Activated naive CD4-positive, alpha-beta T cell treated with anti-CD3 and anti-CD28 coated beads for 36 hours (primary cell): ENCODE data around the gene REV3L. TPM values are rescaled to one million over a fixed set of nuclear protein-coding genes. Genes with fewer than 3 reads are reported as not detected.

Experiments
- CTCF ChIA-PET: fragments of 350-600 bp; sonication (Branson Sonifier 250); formaldehyde crosslinking; loops from one replicate; lab custom pipeline; 2021; ENCODE audit warnings: antibody characterized with exemption; lab: Charles Lee
- DNase-seq: peaks from one replicate; pipeline ENCODE4 v3.0.0-alpha.2; 2020
- H3K27ac Mint-ChIP-seq: one replicate; pipeline ENCODE4 v1.8.0; 2021; ENCODE audit warnings: mild to moderate bottlenecking, mixed read lengths
- H3K27me3 Mint-ChIP-seq: one replicate; pipeline ENCODE4 v1.8.0; 2021; ENCODE audit warnings: low read depth, mixed read lengths
- H3K36me3 Mint-ChIP-seq: one replicate; pipeline ENCODE4 v1.8.0; 2021; ENCODE audit warnings: low read depth, mixed read lengths
- H3K4me1 Mint-ChIP-seq: one replicate; pipeline ENCODE4 v1.8.0; 2021; ENCODE audit warnings: low read depth, mixed read lengths
- H3K4me3 Mint-ChIP-seq: one replicate; pipeline ENCODE4 v1.8.0; 2021; ENCODE audit warnings: mild to moderate bottlenecking, moderate library complexity, mixed read lengths
- H3K9me3 Mint-ChIP-seq: one replicate; pipeline ENCODE4 v1.8.0; 2021; ENCODE audit warnings: mixed read lengths
- intact Hi-C: fragments of 100-400 bp; cut with micrococcal nuclease; formaldehyde crosslinking; loops from one replicate; pipeline ENCODE4 v1.15.1; 2023
- total RNA-seq, 2 experiments: library from RNA; stranded (reverse); gene quantifications; one replicate each; pipeline ENCODE4 v1.2.3, GENCODE V29; 2021

REV3L gene, protein sequence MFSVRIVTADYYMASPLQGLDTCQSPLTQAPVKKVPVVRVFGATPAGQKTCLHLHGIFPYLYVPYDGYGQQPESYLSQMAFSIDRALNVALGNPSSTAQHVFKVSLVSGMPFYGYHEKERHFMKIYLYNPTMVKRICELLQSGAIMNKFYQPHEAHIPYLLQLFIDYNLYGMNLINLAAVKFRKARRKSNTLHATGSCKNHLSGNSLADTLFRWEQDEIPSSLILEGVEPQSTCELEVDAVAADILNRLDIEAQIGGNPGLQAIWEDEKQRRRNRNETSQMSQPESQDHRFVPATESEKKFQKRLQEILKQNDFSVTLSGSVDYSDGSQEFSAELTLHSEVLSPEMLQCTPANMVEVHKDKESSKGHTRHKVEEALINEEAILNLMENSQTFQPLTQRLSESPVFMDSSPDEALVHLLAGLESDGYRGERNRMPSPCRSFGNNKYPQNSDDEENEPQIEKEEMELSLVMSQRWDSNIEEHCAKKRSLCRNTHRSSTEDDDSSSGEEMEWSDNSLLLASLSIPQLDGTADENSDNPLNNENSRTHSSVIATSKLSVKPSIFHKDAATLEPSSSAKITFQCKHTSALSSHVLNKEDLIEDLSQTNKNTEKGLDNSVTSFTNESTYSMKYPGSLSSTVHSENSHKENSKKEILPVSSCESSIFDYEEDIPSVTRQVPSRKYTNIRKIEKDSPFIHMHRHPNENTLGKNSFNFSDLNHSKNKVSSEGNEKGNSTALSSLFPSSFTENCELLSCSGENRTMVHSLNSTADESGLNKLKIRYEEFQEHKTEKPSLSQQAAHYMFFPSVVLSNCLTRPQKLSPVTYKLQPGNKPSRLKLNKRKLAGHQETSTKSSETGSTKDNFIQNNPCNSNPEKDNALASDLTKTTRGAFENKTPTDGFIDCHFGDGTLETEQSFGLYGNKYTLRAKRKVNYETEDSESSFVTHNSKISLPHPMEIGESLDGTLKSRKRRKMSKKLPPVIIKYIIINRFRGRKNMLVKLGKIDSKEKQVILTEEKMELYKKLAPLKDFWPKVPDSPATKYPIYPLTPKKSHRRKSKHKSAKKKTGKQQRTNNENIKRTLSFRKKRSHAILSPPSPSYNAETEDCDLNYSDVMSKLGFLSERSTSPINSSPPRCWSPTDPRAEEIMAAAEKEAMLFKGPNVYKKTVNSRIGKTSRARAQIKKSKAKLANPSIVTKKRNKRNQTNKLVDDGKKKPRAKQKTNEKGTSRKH (N-terminal part only)
- total RNA-seq, result 10 to 100 TPM; 11.9 to 16.0 TPM

DNA sequence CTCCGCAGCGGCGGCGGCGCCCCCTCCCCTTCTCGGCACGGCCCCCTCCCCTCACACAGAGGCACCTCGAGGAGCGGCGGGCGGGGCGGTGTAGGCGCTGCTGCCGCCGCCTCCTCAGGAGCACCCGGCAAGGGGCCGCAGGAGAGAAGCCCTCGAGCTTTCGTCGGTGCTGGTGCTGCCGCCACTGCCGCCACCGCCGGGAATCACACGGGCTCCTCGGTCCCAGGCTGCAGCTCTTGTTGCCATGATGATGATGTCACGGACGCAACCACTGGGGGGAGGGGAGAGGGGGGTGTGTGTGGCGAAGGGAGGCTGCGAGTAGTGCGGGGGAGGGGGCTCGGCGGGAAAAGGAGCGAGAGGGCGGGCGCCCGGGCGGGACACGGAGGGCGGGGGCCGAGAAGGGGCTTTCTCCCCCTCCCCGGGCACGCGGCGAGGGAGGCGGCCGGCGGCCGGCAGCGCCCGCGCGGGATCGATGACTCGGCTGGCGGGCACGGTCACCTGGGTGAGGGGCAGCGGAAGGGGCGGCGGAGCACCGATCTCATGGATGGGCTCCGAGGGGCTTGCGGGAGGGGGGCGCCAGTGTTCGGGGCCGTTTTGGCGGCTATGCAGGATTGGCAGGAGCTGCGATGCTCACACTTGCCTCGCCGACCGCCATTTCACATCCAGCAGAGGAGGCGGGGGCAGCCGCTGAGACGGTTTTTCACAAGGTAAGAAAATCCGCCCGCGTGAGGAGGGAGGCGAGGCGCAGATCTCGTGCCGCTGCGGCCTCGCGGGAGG is at the start of gene REV3L:
REV3L (minus strand) TSS at position 260 of the 777 bp plus-strand sequence. CDS start 330 bp downstream, outside the sequence.
- Mint-ChIP-seq H3K27me3 (no peaks in the 10 kb centered on the region), H3K9me3 (no peaks in the 10 kb centered on the region), H3K4me1 (peaks cover 44% of the 10 kb centered on the region), H3K4me3 (peak within 1 kb of the TSS; percentile 97), H3K36me3 (peaks cover 20% of the 10 kb centered on the region), H3K27ac (peak within 1 kb of the TSS; percentile 99)
- peak; percentile 96 for DNase-seq
- intact Hi-C loops, result loop anchor here (1.0 to 10.0 kb wide), 12 partner anchors 83 to 608 kb away; partner anchors contain the start of genes AMD1, FAM229B, FYN and GTF3C6
- CTCF ChIA-PET, result interaction anchor here (0.6 to 2.4 kb wide), 2 partner anchors 50 to 224 kb away, joined by 3 to 8 read pairs; a partner anchor contains a TSS

DNA sequence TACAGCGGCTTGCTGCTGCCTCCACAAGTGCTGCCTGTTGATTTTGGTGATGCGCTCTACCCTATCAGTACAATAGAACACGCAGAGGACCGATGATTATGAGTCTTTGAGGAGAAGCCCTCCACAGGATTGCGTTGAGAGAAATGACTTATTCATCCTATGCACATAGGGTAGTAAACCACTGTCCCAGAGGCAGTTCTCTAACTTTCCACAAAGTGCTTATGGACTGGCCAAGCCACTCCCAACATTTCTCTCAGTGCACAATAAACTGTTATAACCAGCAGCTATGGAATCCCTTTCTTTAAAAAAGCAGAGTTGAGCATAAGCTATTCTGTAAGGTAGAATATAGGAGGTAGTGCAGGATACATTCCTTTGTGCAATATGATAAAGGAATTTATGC is 48.2 kb upstream of the REV3L start:
- peaks cover 25% of the 10 kb centered on the region for H3K4me1 Mint-ChIP-seq
- no peak for DNase-seq
- peaks cover 2% of the 10 kb centered on the region for H3K36me3 Mint-ChIP-seq
- no peaks in the 10 kb centered on the region for H3K27me3 Mint-ChIP-seq
- intact Hi-C loops, result loop anchor here (5.0 kb wide), 1 partner anchor 654 kb away; no protein-coding TSS in a partner anchor
- no peaks in the 10 kb centered on the region for H3K9me3 Mint-ChIP-seq
- H3K27ac Mint-ChIP-seq, result no peak overlapping the region
- CTCF ChIA-PET, result interaction anchor here (1.0 kb wide), 1 partner anchor 20 kb away, joined by 3 read pairs; no protein-coding TSS in a partner anchor
- no peak overlapping the region for H3K4me3 Mint-ChIP-seq

DNA sequence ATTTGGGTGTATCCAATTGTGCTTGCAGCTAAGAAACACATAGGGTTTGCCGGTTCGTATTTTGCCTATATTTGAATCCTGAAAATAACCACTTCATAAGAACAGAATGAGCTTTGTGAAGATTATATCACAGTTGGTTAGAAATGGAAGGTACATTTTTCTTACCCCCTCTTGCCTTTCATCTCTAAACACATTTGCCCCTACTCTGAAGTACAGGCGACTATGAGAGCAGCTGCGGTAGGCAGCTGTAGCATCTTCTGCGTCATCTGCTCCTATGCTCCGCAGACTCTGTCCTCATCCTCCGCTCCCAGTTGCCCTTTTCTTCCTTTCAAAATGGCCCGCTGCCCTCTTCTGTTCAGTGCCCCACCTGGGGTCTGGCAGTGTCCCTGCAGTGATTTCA is 47.6 kb upstream of the REV3L start:
- H3K27me3 Mint-ChIP-seq, result no peaks in the 10 kb centered on the region
- H3K9me3 Mint-ChIP-seq, result no peaks in the 10 kb centered on the region
- intact Hi-C loops, result loop anchor here (5.0 kb wide), 1 partner anchor 653 kb away; no protein-coding TSS in a partner anchor
- no peak overlapping the region for H3K4me3 Mint-ChIP-seq
- H3K36me3 Mint-ChIP-seq, result peaks cover 2% of the 10 kb centered on the region
- H3K27ac Mint-ChIP-seq, result no peak overlapping the region
- DNase-seq, result no peak
- peaks cover 23% of the 10 kb centered on the region for H3K4me1 Mint-ChIP-seq
- CTCF ChIA-PET, result interaction anchor here (1.0 kb wide), 1 partner anchor 20 kb away, joined by 3 read pairs; no protein-coding TSS in a partner anchor

DNA sequence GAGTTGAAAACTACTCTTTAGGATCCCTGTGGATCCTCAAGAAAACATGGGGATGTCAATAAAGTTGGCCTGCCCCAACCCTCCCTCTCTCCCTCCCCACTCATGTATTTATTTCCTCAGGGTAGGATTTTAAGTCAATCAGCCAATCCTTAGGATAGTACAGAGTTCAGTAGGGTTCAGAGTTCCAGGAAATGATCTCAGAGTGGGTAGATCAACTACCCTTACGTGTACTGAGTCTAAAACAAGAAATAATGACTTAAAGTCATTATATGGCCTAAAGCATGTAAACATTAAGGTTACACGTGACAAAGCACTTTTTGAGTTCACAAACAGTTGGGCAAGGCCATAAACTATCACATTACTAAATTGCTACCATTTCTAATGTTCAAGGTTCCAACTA is 47.2 kb upstream of the REV3L start:
- peaks cover 2% of the 10 kb centered on the region for H3K36me3 Mint-ChIP-seq
- H3K9me3 Mint-ChIP-seq, result no peaks in the 10 kb centered on the region
- intact Hi-C loops, result loop anchor here (5.0 kb wide), 1 partner anchor 653 kb away; no protein-coding TSS in a partner anchor
- CTCF ChIA-PET, result interaction anchor here (1.0 kb wide), 1 partner anchor 21 kb away, joined by 3 read pairs; no protein-coding TSS in a partner anchor
- H3K4me1 Mint-ChIP-seq, result peaks cover 23% of the 10 kb centered on the region
- no peak overlapping the region for H3K27ac Mint-ChIP-seq
- H3K27me3 Mint-ChIP-seq, result no peaks in the 10 kb centered on the region
- DNase-seq, result no peak
- H3K4me3 Mint-ChIP-seq, result no peak overlapping the region

DNA sequence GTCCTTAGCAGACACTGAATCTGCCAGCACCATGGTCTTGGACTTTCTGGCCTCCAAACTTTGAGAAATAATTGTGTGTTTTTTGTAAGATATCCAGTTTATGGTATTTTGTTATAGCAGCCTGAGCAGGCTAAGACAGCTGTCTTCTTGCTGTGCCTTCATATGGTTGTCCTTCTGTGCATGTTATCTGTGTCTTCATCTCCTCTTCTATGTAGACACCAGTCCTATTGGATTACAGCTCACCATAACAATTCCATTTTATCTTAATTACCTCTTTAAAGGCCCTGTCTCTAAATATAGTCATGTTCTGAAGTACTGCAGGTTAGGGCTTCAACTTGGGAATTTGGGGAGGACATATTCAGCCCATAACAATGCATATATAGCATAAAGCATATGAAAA is 44.3 kb upstream of the REV3L start:
- CTCF ChIA-PET, result no interaction called here
- intact Hi-C loops, result no loop called here
- no peak for DNase-seq
- peaks cover 2% of the 10 kb centered on the region for H3K36me3 Mint-ChIP-seq
- no peaks in the 10 kb centered on the region for H3K27me3 Mint-ChIP-seq
- H3K4me1 Mint-ChIP-seq, result peaks cover 15% of the 10 kb centered on the region
- H3K9me3 Mint-ChIP-seq, result no peaks in the 10 kb centered on the region
- H3K27ac Mint-ChIP-seq, result no peak overlapping the region
- H3K4me3 Mint-ChIP-seq, result no peak overlapping the region

DNA sequence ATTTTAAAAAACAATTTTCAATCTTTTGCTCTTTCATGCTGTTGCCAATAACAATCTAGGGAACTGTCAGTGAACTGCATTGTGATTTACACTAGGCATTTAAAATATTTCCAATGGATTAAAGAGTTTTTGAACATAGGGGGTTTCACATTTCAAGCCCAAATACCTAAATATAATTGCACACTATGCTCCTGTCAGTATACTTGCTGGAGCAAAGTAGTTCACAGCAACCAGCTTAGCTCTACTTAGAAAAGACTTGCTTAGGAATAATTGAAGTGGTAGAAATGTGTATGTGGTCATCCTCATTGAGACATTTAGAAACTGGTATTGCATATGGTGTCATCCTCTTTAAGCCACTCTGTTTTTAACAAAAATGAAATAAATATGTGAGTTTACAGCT is 41.7 kb upstream of the REV3L start:
- Mint-ChIP-seq H3K4me1 (peaks cover 11% of the 10 kb centered on the region), H3K9me3 (no peaks in the 10 kb centered on the region), H3K36me3 (peaks cover 2% of the 10 kb centered on the region), H3K27ac (no peak overlapping the region), H3K4me3 (no peak overlapping the region), H3K27me3 (no peaks in the 10 kb centered on the region)
- CTCF ChIA-PET, result no interaction called here
- intact Hi-C loops, result no loop called here
- DNase-seq, result no peak

DNA sequence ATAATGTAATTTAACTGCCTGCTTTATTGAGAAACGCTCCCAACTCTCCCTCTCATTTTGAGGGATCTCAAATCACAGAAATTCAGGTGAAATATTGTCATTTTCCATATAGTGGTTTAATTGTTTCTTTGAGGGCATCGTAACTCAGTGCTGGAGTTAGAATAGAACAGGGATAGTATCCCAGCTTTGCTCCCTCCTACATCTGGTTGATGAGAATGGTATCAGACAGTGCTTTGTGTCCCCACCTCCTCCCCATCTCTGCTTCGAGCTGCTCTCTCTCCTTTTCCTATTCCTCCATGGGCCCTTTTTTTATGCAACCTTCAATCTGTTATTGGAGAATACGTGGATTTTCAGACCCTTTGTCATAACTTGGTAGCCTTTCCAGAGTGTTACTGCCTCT is 41.2 kb upstream of the REV3L start:
- H3K4me3 Mint-ChIP-seq, result no peak overlapping the region
- H3K27ac Mint-ChIP-seq, result no peak overlapping the region
- no peak for DNase-seq
- intact Hi-C loops, result no loop called here
- H3K27me3 Mint-ChIP-seq, result no peaks in the 10 kb centered on the region
- H3K9me3 Mint-ChIP-seq, result no peaks in the 10 kb centered on the region
- H3K36me3 Mint-ChIP-seq, result peaks cover 2% of the 10 kb centered on the region
- peaks cover 11% of the 10 kb centered on the region for H3K4me1 Mint-ChIP-seq
- CTCF ChIA-PET, result interaction anchor here (0.7 kb wide), 1 partner anchor 435 kb away, joined by 3 read pairs; no protein-coding TSS in a partner anchor

DNA sequence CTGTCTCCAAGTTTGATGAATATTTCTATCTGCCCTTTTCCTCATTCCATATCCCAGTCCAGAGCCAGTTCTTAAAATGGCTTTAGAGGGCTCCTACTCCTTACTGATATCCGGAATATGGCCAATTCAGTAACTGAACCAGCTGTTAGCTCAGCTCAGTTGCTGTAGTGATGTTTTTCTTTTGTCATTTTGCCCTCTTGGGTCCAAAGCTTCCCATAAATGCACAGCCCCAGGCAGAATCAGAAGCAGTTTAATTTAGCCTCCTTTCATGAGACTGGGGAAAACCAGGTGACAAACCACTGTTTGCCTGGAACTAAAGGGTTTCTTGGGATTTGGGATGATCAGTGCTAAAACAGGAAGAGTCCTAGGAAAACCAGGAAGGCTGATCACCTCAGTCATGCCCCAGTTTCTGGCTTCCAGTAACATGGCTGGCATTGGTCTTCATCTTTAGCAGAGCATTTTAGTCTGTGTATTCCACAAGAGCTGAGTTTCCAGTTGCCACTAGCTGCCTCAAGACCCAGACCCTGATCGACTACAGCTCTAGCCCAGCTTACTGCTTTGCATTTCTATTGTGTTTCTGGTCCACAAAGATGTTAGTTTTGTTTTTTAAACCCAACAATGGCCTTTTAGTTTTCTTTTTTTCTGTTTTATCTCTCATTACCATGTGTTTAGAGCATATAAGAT is 40.6 kb upstream of the REV3L start:
- no peak for DNase-seq
- Mint-ChIP-seq H3K9me3 (no peaks in the 10 kb centered on the region), H3K36me3 (no peaks in the 10 kb centered on the region), H3K4me1 (peaks cover 11% of the 10 kb centered on the region), H3K27me3 (no peaks in the 10 kb centered on the region), H3K4me3 (no peak overlapping the region), H3K27ac (no peak overlapping the region)
- intact Hi-C loops, result no loop called here
- CTCF ChIA-PET, result interaction anchor here (0.7 kb wide), 1 partner anchor 436 kb away, joined by 3 read pairs; no protein-coding TSS in a partner anchor

DNA sequence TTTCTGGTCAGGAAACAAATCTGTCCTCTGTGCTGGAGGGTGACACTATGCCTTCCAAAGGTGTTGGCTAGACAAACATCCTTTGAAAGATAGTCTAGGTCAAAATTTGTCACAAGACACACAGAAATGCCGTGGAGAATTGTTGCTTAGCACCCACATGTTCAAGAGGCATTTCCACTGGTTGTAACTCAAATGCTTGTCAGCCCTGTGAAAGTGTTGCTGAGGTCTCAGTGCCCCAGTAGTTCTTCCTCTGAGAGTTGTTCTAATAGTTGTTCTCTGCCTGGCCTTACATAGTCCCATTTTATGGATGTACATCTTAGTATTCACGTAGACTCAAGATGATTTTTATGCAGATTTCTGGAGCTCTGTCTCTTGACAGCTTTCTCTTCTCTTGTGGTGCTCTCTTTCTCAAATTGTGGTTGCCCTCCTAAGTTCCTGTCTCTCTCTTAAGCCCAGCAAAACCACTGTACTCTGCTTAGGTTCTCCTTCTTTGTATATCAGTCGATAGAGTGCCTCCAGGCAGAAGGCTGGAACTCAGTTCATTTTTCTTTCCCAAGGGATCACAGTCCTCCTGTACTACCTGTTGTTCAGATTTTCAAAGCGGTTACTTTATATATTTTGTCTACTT is 39.5 kb upstream of the REV3L start:
- Mint-ChIP-seq H3K27me3 (no peaks in the 10 kb centered on the region), H3K4me3 (no peak overlapping the region), H3K4me1 (peaks cover 11% of the 10 kb centered on the region), H3K27ac (no peak overlapping the region), H3K36me3 (no peaks in the 10 kb centered on the region), H3K9me3 (no peaks in the 10 kb centered on the region)
- CTCF ChIA-PET, result no interaction called here
- DNase-seq, result no peak
- intact Hi-C loops, result no loop called here

DNA sequence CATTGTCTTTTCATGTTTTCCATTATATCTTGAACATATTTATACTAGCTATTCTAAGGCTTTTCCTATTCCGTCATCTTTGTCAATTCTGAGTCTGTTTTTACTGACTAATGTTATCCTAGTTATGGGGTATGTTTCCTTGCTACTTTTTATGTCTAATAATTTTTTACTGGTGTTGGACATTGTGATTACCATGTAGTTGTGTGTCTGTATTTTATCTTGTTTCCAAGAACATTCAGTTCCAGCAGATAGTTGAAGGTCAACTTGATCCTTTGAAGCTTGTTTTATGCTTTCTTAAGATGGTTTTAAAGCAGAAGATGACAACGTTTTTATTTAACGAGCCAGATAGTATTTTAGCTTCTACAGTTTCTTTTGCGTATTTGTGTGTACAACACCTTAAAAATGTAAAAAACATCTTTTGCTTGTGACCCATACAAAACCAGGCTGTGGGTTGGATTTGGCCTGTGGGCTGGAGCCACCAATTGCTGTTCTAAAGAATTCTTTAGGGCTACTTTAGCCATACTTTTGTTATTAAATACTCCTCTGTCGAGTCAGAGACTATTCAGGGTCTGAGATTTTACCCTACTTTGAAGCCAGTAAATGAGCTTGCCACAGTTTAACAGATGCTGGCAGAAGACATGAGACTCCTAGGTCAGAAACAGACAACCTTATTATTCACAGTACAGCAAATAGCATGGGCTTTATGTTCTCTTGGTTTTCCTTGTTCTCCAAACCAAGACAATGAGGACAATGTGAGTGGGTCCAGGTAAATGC is 38.7 kb upstream of the REV3L start:
- H3K9me3 Mint-ChIP-seq, result no peaks in the 10 kb centered on the region
- peaks cover 11% of the 10 kb centered on the region for H3K4me1 Mint-ChIP-seq
- intact Hi-C loops, result no loop called here
- DNase-seq, result no peak
- CTCF ChIA-PET, result no interaction called here
- no peak overlapping the region for H3K4me3 Mint-ChIP-seq
- no peaks in the 10 kb centered on the region for H3K36me3 Mint-ChIP-seq
- H3K27me3 Mint-ChIP-seq, result no peaks in the 10 kb centered on the region
- H3K27ac Mint-ChIP-seq, result no peak overlapping the region
